Liver (tissue), 9 donors: ENCODE data around the gene CTNNA2. TPM values are rescaled to one million over a fixed set of nuclear protein-coding genes. Genes with fewer than 3 reads are reported as not detected.

Experiments
- DNase-seq: peaks from one replicate; pipeline ENCODE4 v3.0.0-alpha.2; 2017; ENCODE audit warnings: low spot score
- H3K27ac ChIP-seq, 2 donors: one replicate each; pipeline ENCODE4 v1.7.0; 2013; ENCODE audit warnings: inconsistent platforms in 2 of 2, low read length in 2 of 2, control low read depth in 1 of 2, low read depth in 1 of 2, mild to moderate bottlenecking in 1 of 2
- H3K27me3 ChIP-seq, 4 donors: one replicate each; pipeline versions ENCODE4 v1.6.1 to v1.7.0; 2013; ENCODE audit warnings: low read length in 3 of 4, inconsistent platforms in 1 of 4, mild to moderate bottlenecking in 1 of 4, moderate library complexity in 1 of 4; ENCODE audit not compliant: control insufficient read depth in 4 of 4, insufficient read depth in 4 of 4
- H3K36me3 ChIP-seq, 4 donors: one replicate each; pipeline versions ENCODE4 v1.6.1 to v1.7.0; 2013; ENCODE audit warnings: low read length in 3 of 4, mild to moderate bottlenecking in 3 of 4, low read depth in 1 of 4, moderate library complexity in 1 of 4; ENCODE audit not compliant: control insufficient read depth in 4 of 4, insufficient read depth in 3 of 4
- H3K4me1 ChIP-seq, 4 donors: one replicate each; pipeline versions ENCODE4 v1.6.1 to v1.7.0; 2013; ENCODE audit warnings: low read length in 3 of 4, mild to moderate bottlenecking in 3 of 4, moderate library complexity in 1 of 4; ENCODE audit not compliant: control insufficient read depth in 4 of 4, insufficient read depth in 4 of 4
- H3K4me3 ChIP-seq, 3 donors: one replicate each; pipeline versions ENCODE4 v1.6.1 to v1.7.0; 2013; ENCODE audit warnings: low read length in 3 of 3, control low read depth in 1 of 3, low read depth in 1 of 3, mild to moderate bottlenecking in 1 of 3
- H3K9ac ChIP-seq, 2 donors: one replicate each; pipeline ENCODE4 v1.7.0; 2013; ENCODE audit warnings: low read length in 2 of 2, mild to moderate bottlenecking in 2 of 2, moderate library complexity in 2 of 2, control low read depth in 1 of 2, low read depth in 1 of 2
- H3K9me3 ChIP-seq, 4 donors: one replicate each; pipeline versions ENCODE4 v1.6.1 to v1.7.0; 2013; ENCODE audit warnings: low read length in 3 of 4; ENCODE audit not compliant: control insufficient read depth in 4 of 4
- EGR1 ChIP-seq, 2 donors: IDR thresholded peaks; 2 replicates each; pipeline ENCODE4 v1.6.1; 2016 to 2018; ENCODE audit warnings: antibody characterized with exemption in 2 of 2, low read depth in 2 of 2
- FOXA1 ChIP-seq: IDR thresholded peaks from 2 replicates; pipeline ENCODE4 v1.6.1; 2016; ENCODE audit warnings: antibody characterized with exemption
- FOXA2 ChIP-seq: IDR thresholded peaks from 2 replicates; pipeline ENCODE4 v1.6.1; 2016; ENCODE audit warnings: antibody characterized with exemption
- GABPA ChIP-seq, 2 donors: IDR thresholded peaks in 1 of 2; conservative IDR thresholded peaks in 1 of 2; 2 replicates each; pipeline ENCODE4 v1.6.1; 2016; ENCODE audit warnings: antibody characterized with exemption in 2 of 2, mild to moderate bottlenecking in 1 of 2, moderate library complexity in 1 of 2
- HNF4A ChIP-seq, 2 donors: conservative IDR thresholded peaks; 2 replicates each; pipeline ENCODE4 v1.6.1; 2016; ENCODE audit warnings: antibody characterized with exemption in 2 of 2, mild to moderate bottlenecking in 2 of 2
- HNF4G ChIP-seq: IDR thresholded peaks from 2 replicates; pipeline ENCODE4 v1.6.1; 2016; ENCODE audit warnings: antibody characterized with exemption
- JUND ChIP-seq, 2 donors: IDR thresholded peaks; 2 replicates each; pipeline ENCODE4 v1.6.1; 2016; ENCODE audit warnings: antibody characterized with exemption in 2 of 2
- NR2F2 ChIP-seq: IDR thresholded peaks from 2 replicates; pipeline ENCODE4 v1.6.1; 2016; ENCODE audit warnings: antibody characterized with exemption
- RAD21 ChIP-seq, 2 donors: IDR thresholded peaks; 2 replicates each; pipeline ENCODE4 v1.6.1; 2016; ENCODE audit warnings: antibody characterized with exemption in 2 of 2, mild to moderate bottlenecking in 2 of 2
- RXRA ChIP-seq, 2 donors: IDR thresholded peaks; 2 replicates each; pipeline ENCODE4 v1.6.1; 2017 to 2018; ENCODE audit warnings: antibody characterized with exemption in 2 of 2, mild to moderate bottlenecking in 1 of 2
- SP1 ChIP-seq: IDR thresholded peaks from 2 replicates; pipeline ENCODE4 v1.6.1; 2018; ENCODE audit warnings: antibody characterized with exemption, mild to moderate bottlenecking
- TAF1 ChIP-seq: conservative IDR thresholded peaks from 2 replicates; pipeline ENCODE4 v1.6.1; 2016; ENCODE audit warnings: antibody characterized with exemption, mild to moderate bottlenecking
- YY1 ChIP-seq: IDR thresholded peaks from 2 replicates; pipeline ENCODE4 v1.6.1; 2016; ENCODE audit warnings: antibody characterized with exemption, mild to moderate bottlenecking
- WGBS: extraction: QIAGEN DNeasy Blood & Tissue Kit; methylation state at CpG from one replicate; pipeline ENCODE4 v1.1.7; 2013; 5-methylcytosine and 5-hydroxymethylcytosine counted together
- polyA plus RNA-seq, 2 donors: library from polyadenylated mRNA; stranded (reverse) in 1 of 2; unstranded in 1 of 2; fragments of 200-250 nt in 1 of 2; fragments of >200 nt in 1 of 2; fragmentation: Nextera tagmentation in 1 of 2; extraction: Ambion mirVana in 1 of 2; gene quantifications; one replicate each; pipeline versions ENCODE4 v1.2.1 to v1.2.3, GENCODE V29; 2013 to 2015
- total RNA-seq, 2 donors: library from RNA; depleted of rRNA; stranded (reverse); fragments of >200 nt; gene quantifications; one replicate each; pipeline ENCODE4 v1.2.3, GENCODE V29; 2014
- TF ChIP-seq, protein P1 (sequence below): IDR thresholded peaks from 2 replicates; pipeline ENCODE4 v1.6.1; 2016; ENCODE audit warnings: antibody characterized with exemption
- TF ChIP-seq, protein P2 (sequence below): IDR thresholded peaks from 2 replicates; pipeline ENCODE4 v1.6.1; 2016; ENCODE audit warnings: antibody characterized with exemption
- TF ChIP-seq, protein P3 (sequence below): IDR thresholded peaks from 2 replicates; pipeline ENCODE4 v1.6.1; 2016; ENCODE audit warnings: antibody characterized with exemption, mild to moderate bottlenecking
- TF ChIP-seq, protein P4 (sequence below): IDR thresholded peaks from 2 replicates; pipeline ENCODE4 v1.6.1; 2016; ENCODE audit warnings: antibody characterized with exemption
- TF ChIP-seq, protein P5 (sequence below): fragments of 150-350 bp; IDR thresholded peaks from 2 replicates; pipeline ENCODE4 v1.5.1; 2017; ENCODE audit warnings: improper control_type of control experiment, low read depth, low read length; ENCODE audit not compliant: missing input control
- donor health status: healthy.
- donor health status: healthy.
- donor health status: healthy.
- donor health status: healthy.
- donor health status: healthy.

CTNNA2 gene
- total and polyA plus RNA-seq, 4 donors: 0.05 TPM; not detected in 3

DNA sequence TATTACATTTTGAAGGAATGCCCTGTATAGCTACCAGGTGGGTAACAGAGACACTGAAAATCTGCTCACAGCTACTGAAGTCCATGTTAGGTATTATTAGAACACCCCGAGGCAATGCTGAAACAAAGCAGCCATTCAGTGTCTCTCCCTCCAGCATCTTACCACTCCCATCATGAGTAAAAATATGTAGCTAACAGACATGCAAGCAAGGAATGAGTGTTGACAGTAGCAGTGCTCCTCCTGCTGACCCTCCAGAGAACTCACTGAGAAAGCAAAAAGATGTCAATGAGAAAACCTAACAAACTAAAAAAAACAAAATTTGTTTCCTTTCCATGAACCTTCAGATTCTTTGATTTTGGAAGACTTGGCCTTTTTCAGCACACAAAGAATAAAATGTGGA, 397.8 kb downstream of the CTNNA2 start:
- Histone ChIP-seq H3K27me3 (peaks cover 0 to 3% (median 0%) of the 10 kb centered on the region in 4 donors), H3K9me3 (no peaks in the 10 kb centered on the region), H3K4me1 (no peaks in the 10 kb centered on the region), H3K9ac (no peak overlapping the region), H3K36me3 (no peaks in the 10 kb centered on the region), H3K27ac (no peak overlapping the region), H3K4me3 (no peak overlapping the region)
- TF ChIP-seq, protein P1, sequence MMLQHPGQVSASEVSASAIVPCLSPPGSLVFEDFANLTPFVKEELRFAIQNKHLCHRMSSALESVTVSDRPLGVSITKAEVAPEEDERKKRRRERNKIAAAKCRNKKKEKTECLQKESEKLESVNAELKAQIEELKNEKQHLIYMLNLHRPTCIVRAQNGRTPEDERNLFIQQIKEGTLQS: no peak
- TF ChIP-seq FOXA2 (no peak), SP1 (no peak), NR2F2 (no peak), HNF4G (no peak), EGR1 (IDR thresholded peaks at IDR 0.05; ENCODE audit: low read depth in 2 of 2) (no peak), FOXA1 (no peak), JUND (IDR thresholded peaks at IDR 0.05) (no peak)
- TF ChIP-seq, protein P2, sequence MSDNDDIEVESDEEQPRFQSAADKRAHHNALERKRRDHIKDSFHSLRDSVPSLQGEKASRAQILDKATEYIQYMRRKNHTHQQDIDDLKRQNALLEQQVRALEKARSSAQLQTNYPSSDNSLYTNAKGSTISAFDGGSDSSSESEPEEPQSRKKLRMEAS: no peak
- TF ChIP-seq, protein P3, sequence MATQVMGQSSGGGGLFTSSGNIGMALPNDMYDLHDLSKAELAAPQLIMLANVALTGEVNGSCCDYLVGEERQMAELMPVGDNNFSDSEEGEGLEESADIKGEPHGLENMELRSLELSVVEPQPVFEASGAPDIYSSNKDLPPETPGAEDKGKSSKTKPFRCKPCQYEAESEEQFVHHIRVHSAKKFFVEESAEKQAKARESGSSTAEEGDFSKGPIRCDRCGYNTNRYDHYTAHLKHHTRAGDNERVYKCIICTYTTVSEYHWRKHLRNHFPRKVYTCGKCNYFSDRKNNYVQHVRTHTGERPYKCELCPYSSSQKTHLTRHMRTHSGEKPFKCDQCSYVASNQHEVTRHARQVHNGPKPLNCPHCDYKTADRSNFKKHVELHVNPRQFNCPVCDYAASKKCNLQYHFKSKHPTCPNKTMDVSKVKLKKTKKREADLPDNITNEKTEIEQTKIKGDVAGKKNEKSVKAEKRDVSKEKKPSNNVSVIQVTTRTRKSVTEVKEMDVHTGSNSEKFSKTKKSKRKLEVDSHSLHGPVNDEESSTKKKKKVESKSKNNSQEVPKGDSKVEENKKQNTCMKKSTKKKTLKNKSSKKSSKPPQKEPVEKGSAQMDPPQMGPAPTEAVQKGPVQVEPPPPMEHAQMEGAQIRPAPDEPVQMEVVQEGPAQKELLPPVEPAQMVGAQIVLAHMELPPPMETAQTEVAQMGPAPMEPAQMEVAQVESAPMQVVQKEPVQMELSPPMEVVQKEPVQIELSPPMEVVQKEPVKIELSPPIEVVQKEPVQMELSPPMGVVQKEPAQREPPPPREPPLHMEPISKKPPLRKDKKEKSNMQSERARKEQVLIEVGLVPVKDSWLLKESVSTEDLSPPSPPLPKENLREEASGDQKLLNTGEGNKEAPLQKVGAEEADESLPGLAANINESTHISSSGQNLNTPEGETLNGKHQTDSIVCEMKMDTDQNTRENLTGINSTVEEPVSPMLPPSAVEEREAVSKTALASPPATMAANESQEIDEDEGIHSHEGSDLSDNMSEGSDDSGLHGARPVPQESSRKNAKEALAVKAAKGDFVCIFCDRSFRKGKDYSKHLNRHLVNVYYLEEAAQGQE: no peak
- DNase-seq: no peak
- WGBS: 60% methylated on average over 1 of the region's 1 CpG

DNA sequence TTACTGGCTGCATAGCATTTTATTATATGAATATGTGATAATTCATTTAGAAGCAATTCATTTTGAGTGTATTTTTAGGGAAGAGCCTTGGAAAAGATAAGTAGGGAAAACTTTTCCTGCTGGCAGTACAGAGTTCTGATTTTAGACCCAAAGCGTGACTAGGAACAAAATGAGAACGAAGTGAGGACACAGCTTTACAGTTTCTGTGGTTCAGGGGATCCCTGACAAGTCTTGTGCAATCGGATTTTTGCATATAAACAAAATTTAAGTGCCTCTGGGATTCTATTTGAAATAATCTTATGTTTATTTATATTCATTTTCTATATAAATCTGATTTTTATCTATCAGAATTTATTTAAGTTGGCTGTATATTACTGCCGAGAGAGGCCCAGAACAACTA, 402.6 kb downstream of the CTNNA2 start:
- DNase-seq: no peak
- no peak overlapping the region for H3K4me3 ChIP-seq
- no peak overlapping the region for H3K27ac ChIP-seq
- no peaks in the 10 kb centered on the region for H3K36me3 ChIP-seq
- H3K9me3 ChIP-seq: no peaks in the 10 kb centered on the region
- TF ChIP-seq RAD21 (IDR thresholded peaks at IDR 0.05) (no peak), SP1 (no peak), NR2F2 (no peak), HNF4G (no peak), GABPA (IDR thresholded peaks at IDR 0.05 in 1 of 2, conservative IDR thresholded peaks at IDR 0.05 in 1 of 2) (no peak), TAF1 (no peak), FOXA2 (no peak), YY1 (no peak), HNF4A (conservative IDR thresholded peaks at IDR 0.05) (no peak), EGR1 (IDR thresholded peaks at IDR 0.05; ENCODE audit: low read depth in 2 of 2) (no peak), FOXA1 (no peak), JUND (IDR thresholded peaks at IDR 0.05) (no peak), RXRA (IDR thresholded peaks at IDR 0.05) (no peak)
- TF ChIP-seq, protein P3: no peak
- TF ChIP-seq, protein P4, sequence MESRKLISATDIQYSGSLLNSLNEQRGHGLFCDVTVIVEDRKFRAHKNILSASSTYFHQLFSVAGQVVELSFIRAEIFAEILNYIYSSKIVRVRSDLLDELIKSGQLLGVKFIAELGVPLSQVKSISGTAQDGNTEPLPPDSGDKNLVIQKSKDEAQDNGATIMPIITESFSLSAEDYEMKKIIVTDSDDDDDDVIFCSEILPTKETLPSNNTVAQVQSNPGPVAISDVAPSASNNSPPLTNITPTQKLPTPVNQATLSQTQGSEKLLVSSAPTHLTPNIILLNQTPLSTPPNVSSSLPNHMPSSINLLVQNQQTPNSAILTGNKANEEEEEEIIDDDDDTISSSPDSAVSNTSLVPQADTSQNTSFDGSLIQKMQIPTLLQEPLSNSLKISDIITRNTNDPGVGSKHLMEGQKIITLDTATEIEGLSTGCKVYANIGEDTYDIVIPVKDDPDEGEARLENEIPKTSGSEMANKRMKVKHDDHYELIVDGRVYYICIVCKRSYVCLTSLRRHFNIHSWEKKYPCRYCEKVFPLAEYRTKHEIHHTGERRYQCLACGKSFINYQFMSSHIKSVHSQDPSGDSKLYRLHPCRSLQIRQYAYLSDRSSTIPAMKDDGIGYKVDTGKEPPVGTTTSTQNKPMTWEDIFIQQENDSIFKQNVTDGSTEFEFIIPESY: no peak
- TF ChIP-seq, protein P5, sequence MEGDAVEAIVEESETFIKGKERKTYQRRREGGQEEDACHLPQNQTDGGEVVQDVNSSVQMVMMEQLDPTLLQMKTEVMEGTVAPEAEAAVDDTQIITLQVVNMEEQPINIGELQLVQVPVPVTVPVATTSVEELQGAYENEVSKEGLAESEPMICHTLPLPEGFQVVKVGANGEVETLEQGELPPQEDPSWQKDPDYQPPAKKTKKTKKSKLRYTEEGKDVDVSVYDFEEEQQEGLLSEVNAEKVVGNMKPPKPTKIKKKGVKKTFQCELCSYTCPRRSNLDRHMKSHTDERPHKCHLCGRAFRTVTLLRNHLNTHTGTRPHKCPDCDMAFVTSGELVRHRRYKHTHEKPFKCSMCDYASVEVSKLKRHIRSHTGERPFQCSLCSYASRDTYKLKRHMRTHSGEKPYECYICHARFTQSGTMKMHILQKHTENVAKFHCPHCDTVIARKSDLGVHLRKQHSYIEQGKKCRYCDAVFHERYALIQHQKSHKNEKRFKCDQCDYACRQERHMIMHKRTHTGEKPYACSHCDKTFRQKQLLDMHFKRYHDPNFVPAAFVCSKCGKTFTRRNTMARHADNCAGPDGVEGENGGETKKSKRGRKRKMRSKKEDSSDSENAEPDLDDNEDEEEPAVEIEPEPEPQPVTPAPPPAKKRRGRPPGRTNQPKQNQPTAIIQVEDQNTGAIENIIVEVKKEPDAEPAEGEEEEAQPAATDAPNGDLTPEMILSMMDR: no peak
- TF ChIP-seq, protein P1: no peak
- TF ChIP-seq, protein P2: no peak
- H3K9ac ChIP-seq: no peak overlapping the region
- 64% methylated on average over 4 of the region's 4 CpGs for WGBS
- no peaks in the 10 kb centered on the region for H3K27me3 ChIP-seq
- H3K4me1 ChIP-seq: no peaks in the 10 kb centered on the region
